HG02981 (cell line): ENCODE measurements around the gene METTL3.

Experiments used
- ATAC-seq: cut with Tn5 transposase; IDR thresholded peaks from one replicate; pipeline ENCODE4 v1.9.1; 2021; ENCODE audit warnings: mild to moderate bottlenecking, moderate library complexity; ENCODE audit not compliant: unreplicated experiment

Gene METTL3

GRCh38 chr14:21527318-21527679 is 16.2 kb upstream of the METTL3 start:
- no peak for ATAC-seq

GRCh38 chr14:21526672-21527317 is 15.7 kb upstream of the METTL3 start:
- no peak for ATAC-seq

- ATAC-seq: peak; percentile 41
These were observed 15.0 kb upstream of the METTL3 start, which contains the start of gene SALL2 for GRCh38 chr14:21525962-21526671. Gene SALL2, minus strand, starts transcription at chr14:21526346. Its CDS starts 219 bp downstream, at chr14:21526127.

GRCh38 chr14:21525571-21525961 is 14.4 kb upstream of the METTL3 start:
- no peak for ATAC-seq

GRCh38 chr14:21524575-21525490 is 13.7 kb upstream of the METTL3 start:
- no peak for ATAC-seq

GRCh38 chr14:21523203-21523602 is 12.1 kb upstream of the METTL3 start:
- no peak for ATAC-seq

- ATAC-seq: no peak
These were observed 10.4 kb upstream of the METTL3 start for GRCh38 chr14:21521501-21521900.

GRCh38 chr14:21520767-21521166 is 9.6 kb upstream of the METTL3 start:
- ATAC-seq: no peak

- ATAC-seq: no peak
These were observed 7.6 kb upstream of the METTL3 start for GRCh38 chr14:21518725-21519124.

GRCh38 chr14:21514341-21514740 is 3.2 kb upstream of the METTL3 start:
- ATAC-seq: no peak

- ATAC-seq: no peak
These were observed 1.6 kb downstream of the METTL3 start for GRCh38 chr14:21509432-21510143.

GRCh38 chr14:21506557-21506956 is 4.6 kb downstream of the METTL3 start:
- ATAC-seq: no peak

- peak; percentile 74 for ATAC-seq
These were observed 6.1 kb downstream of the METTL3 start for GRCh38 chr14:21505012-21505553.

GRCh38 chr14:21503376-21503775 is 7.8 kb downstream of the METTL3 start:
- no peak for ATAC-seq

- no peak for ATAC-seq
These were observed 9.6 kb downstream of the METTL3 start for GRCh38 chr14:21501568-21501967.

- ATAC-seq: no peak
These were observed 12.3 kb downstream of the METTL3 start for GRCh38 chr14:21498540-21499526.

GRCh38 chr14:21496453-21496852 is 14.7 kb downstream of the METTL3 start:
- no peak for ATAC-seq

GRCh38 chr14:21494902-21495762 is 16.0 kb downstream of the METTL3 start:
- ATAC-seq: no peak
